WTC11 (cell line): Measurements from ENCODE around the gene PDCD1LG2.

ENCODE experiments used
- CTCF ChIP-seq: fragments of 200-600 bp; IDR thresholded peaks from 2 replicates; pipeline ENCODE4 v1.8.0; 2022; ENCODE audit warnings: antibody characterized with exemption
- FOXK1 ChIP-seq: sonication (generic); formaldehyde crosslinking; IDR thresholded peaks from 2 replicates; pipeline ENCODE4 v1.8.0; 2022; ENCODE audit warnings: mild to moderate bottlenecking, moderate library complexity, missing genetic modification reagents
- JUN ChIP-seq: sonication (generic); formaldehyde crosslinking; IDR thresholded peaks from 2 replicates; pipeline ENCODE4 v1.8.0; 2023; ENCODE audit warnings: mild to moderate bottlenecking, missing genetic modification reagents
- NFYB ChIP-seq: sonication (generic); formaldehyde crosslinking; conservative IDR thresholded peaks from 2 replicates; pipeline ENCODE4 v1.8.0; 2022; ENCODE audit warnings: low read depth, missing genetic modification reagents
- SMAD3 ChIP-seq: sonication (generic); formaldehyde crosslinking; IDR thresholded peaks from 2 replicates; pipeline ENCODE4 v1.8.0; 2022; ENCODE audit warnings: missing genetic modification reagents, mild to moderate bottlenecking, borderline replicate concordance
- TF ChIP-seq, protein P1 (sequence below): sonication (generic); formaldehyde crosslinking; IDR thresholded peaks from 2 replicates; pipeline ENCODE4 v1.8.0; 2022; ENCODE audit warnings: mild to moderate bottlenecking, missing genetic modification reagents
- TF ChIP-seq, protein P2 (sequence below): sonication (generic); formaldehyde crosslinking; IDR thresholded peaks from 2 replicates; pipeline ENCODE4 v1.8.0; 2022; ENCODE audit warnings: mild to moderate bottlenecking, missing genetic modification reagents
- TF ChIP-seq, protein P3 (sequence below): sonication (generic); formaldehyde crosslinking; IDR thresholded peaks from 2 replicates; pipeline ENCODE4 v1.8.1; 2023; ENCODE audit warnings: mild to moderate bottlenecking, missing genetic modification reagents
- TF ChIP-seq, protein P4 (sequence below): sonication (generic); formaldehyde crosslinking; IDR thresholded peaks from 2 replicates; pipeline ENCODE4 v1.8.1; 2022; ENCODE audit warnings: mild to moderate bottlenecking, missing genetic modification reagents, moderate library complexity, borderline replicate concordance
- TF ChIP-seq, protein P5 (sequence below): sonication (generic); formaldehyde crosslinking; conservative IDR thresholded peaks from 2 replicates; pipeline ENCODE4 v1.8.1; 2022; ENCODE audit warnings: mild to moderate bottlenecking, missing genetic modification reagents
- TF ChIP-seq, protein P6 (sequence below): sonication (generic); formaldehyde crosslinking; IDR thresholded peaks from 2 replicates; pipeline ENCODE4 v1.8.1; 2023; ENCODE audit warnings: mild to moderate bottlenecking, missing genetic modification reagents, moderate library complexity
- TF ChIP-seq, protein P7 (sequence below): sonication (generic); formaldehyde crosslinking; IDR thresholded peaks from 2 replicates; pipeline ENCODE4 v1.8.0; 2022; ENCODE audit warnings: mild to moderate bottlenecking, missing genetic modification reagents

GRCh38 chr9:5470816-5471215, 39.5 kb upstream of the PDCD1LG2 start:
- TF ChIP-seq, protein P1, sequence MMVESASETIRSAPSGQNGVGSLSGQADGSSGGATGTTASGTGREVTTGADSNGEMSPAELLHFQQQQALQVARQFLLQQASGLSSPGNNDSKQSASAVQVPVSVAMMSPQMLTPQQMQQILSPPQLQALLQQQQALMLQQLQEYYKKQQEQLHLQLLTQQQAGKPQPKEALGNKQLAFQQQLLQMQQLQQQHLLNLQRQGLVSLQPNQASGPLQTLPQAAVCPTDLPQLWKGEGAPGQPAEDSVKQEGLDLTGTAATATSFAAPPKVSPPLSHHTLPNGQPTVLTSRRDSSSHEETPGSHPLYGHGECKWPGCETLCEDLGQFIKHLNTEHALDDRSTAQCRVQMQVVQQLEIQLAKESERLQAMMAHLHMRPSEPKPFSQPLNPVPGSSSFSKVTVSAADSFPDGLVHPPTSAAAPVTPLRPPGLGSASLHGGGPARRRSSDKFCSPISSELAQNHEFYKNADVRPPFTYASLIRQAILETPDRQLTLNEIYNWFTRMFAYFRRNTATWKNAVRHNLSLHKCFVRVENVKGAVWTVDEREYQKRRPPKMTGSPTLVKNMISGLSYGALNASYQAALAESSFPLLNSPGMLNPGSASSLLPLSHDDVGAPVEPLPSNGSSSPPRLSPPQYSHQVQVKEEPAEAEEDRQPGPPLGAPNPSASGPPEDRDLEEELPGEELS (CRISPR knock-in tag): no peak
- TF ChIP-seq, protein P2, sequence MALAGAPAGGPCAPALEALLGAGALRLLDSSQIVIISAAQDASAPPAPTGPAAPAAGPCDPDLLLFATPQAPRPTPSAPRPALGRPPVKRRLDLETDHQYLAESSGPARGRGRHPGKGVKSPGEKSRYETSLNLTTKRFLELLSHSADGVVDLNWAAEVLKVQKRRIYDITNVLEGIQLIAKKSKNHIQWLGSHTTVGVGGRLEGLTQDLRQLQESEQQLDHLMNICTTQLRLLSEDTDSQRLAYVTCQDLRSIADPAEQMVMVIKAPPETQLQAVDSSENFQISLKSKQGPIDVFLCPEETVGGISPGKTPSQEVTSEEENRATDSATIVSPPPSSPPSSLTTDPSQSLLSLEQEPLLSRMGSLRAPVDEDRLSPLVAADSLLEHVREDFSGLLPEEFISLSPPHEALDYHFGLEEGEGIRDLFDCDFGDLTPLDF (CRISPR knock-in tag): no peak
- no peak for TF ChIP-seq NFYB (CRISPR knock-in tag)
- no peak for TF ChIP-seq CTCF
- TF ChIP-seq, protein P3, sequence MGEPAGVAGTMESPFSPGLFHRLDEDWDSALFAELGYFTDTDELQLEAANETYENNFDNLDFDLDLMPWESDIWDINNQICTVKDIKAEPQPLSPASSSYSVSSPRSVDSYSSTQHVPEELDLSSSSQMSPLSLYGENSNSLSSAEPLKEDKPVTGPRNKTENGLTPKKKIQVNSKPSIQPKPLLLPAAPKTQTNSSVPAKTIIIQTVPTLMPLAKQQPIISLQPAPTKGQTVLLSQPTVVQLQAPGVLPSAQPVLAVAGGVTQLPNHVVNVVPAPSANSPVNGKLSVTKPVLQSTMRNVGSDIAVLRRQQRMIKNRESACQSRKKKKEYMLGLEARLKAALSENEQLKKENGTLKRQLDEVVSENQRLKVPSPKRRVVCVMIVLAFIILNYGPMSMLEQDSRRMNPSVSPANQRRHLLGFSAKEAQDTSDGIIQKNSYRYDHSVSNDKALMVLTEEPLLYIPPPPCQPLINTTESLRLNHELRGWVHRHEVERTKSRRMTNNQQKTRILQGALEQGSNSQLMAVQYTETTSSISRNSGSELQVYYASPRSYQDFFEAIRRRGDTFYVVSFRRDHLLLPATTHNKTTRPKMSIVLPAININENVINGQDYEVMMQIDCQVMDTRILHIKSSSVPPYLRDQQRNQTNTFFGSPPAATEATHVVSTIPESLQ (CRISPR knock-in tag): no peak
- TF ChIP-seq, protein P4, sequence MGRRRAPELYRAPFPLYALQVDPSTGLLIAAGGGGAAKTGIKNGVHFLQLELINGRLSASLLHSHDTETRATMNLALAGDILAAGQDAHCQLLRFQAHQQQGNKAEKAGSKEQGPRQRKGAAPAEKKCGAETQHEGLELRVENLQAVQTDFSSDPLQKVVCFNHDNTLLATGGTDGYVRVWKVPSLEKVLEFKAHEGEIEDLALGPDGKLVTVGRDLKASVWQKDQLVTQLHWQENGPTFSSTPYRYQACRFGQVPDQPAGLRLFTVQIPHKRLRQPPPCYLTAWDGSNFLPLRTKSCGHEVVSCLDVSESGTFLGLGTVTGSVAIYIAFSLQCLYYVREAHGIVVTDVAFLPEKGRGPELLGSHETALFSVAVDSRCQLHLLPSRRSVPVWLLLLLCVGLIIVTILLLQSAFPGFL (CRISPR knock-in tag): no peak
- TF ChIP-seq, protein P5, sequence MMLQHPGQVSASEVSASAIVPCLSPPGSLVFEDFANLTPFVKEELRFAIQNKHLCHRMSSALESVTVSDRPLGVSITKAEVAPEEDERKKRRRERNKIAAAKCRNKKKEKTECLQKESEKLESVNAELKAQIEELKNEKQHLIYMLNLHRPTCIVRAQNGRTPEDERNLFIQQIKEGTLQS (CRISPR knock-in tag): no peak
- no peak for TF ChIP-seq FOXK1
- TF ChIP-seq, protein P6, sequence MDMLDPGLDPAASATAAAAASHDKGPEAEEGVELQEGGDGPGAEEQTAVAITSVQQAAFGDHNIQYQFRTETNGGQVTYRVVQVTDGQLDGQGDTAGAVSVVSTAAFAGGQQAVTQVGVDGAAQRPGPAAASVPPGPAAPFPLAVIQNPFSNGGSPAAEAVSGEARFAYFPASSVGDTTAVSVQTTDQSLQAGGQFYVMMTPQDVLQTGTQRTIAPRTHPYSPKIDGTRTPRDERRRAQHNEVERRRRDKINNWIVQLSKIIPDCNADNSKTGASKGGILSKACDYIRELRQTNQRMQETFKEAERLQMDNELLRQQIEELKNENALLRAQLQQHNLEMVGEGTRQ (CRISPR knock-in tag): no peak
- TF ChIP-seq, protein P7, sequence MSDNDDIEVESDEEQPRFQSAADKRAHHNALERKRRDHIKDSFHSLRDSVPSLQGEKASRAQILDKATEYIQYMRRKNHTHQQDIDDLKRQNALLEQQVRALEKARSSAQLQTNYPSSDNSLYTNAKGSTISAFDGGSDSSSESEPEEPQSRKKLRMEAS (CRISPR knock-in tag): no peak
- TF ChIP-seq JUN (CRISPR knock-in tag): no peak
- no peak for TF ChIP-seq SMAD3 (CRISPR knock-in tag)
